Stimulated activated CD8-positive, alpha-beta memory T cell treated with anti-CD3 and anti-CD28 coated beads, Interleukin-15, amount 100 ng/mL, for 48 hours (primary cell): ENCODE data around the gene FAAH.

Experiments used
- DNase-seq, 2 donors: peaks; one replicate each; pipeline ENCODE4 v3.0.0-alpha.2; 2020; ENCODE audit warnings: low read depth in 2 of 2

The FAAH gene

GRCh38 chr1:46449223-46450159 lies 55.4 kb downstream of the FAAH start:
- DNase-seq, result no peak

DNA sequence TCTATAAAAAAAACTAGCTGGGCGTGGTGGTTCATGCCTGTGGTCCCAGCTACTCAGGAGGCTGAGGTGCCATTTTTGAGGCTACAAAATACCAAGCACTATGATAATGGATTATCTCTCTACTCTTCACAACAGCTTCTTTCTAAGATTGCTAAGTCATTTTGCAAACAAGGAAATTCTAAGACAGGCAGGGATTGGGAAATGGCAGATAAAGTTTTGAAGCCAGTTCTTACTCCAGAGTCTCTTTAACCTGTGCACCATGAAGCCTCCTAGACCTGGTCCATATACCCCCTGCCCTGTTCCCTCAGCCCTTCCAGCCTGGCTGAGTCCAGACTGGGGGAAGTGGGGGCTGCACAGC lies 56.0 kb downstream of the FAAH start:
- DNase-seq, result no peak

- no peak for DNase-seq
Observed at GRCh38 chr1:46451948-46452930, 58.1 kb downstream of the FAAH start.

DNA sequence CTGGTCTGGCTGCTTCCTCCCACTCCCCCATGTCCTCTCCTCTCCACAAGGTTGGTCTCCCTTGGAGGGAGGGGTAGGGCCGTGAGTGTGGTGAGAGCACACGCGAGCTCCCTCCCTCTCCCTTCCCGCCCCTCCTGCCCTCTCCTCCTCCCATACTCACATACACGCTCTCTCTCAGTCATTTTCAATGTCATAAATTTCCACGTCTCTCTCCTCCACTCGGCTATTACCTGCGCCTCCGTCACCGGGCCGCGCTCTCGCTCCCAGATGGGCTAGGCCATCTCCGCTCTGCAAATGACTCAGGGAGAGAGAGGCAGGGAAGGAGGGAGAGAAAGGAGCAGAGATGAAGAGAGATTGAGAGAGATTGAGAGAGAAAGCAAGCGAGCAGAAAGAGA lies 58.8 kb downstream of the FAAH start:
- no peak for DNase-seq

DNA sequence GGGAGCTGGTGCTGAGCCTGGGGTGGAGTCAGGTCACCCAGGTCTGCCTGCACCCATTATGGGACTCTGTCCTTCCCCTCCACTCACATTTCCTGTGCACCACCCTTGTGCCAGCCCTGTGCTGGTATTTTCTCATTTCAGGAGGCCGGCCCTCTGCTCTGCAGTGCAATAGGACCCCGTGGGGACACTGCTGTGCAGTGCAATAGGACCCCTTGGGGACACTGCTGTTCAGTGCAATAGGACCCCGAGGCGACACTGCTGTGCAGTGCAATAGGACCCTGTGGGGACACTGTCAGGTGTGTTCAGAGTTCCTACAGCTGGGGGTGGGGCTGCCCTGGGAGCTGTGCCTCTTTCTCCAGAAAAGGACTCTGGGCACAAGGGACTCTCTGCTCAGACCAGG lies 59.3 kb downstream of the FAAH start:
- DNase-seq, result no peak

DNA sequence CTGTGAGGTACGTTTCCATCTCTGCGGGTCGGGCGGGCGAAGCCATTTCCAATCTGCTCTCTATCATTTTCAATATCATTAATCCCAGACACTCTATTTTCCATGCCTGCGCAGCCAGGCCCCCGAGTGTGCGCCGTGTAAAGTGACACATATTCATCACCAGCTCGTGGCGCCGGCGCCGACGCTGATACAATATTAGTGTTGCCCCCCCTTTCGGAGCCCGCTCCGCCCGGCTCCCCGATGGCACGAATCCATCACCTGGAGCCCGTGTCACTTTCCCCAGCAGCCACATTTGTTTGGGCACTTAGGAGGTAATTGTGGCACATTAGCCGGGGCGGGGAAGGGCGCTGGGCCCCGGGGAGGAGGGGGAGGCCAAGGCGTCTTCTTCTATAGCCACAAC lies 61.8 kb downstream of the FAAH start:
- no peak for DNase-seq

- DNase-seq, result no peak
Observed at GRCh38 chr1:46456411-46456963, 62.4 kb downstream of the FAAH start.

- DNase-seq, result no peak
Observed at GRCh38 chr1:46457178-46457577, 63.1 kb downstream of the FAAH start.

- no peak for DNase-seq
Observed at GRCh38 chr1:46458190-46458589, 64.1 kb downstream of the FAAH start.

- DNase-seq, result no peak
Observed at GRCh38 chr1:46458846-46459245, 64.7 kb downstream of the FAAH start.

GRCh38 chr1:46459315-46459714 lies 65.2 kb downstream of the FAAH start:
- no peak for DNase-seq

GRCh38 chr1:46461017-46461808 lies 67.1 kb downstream of the FAAH start:
- DNase-seq, result no peak

DNA sequence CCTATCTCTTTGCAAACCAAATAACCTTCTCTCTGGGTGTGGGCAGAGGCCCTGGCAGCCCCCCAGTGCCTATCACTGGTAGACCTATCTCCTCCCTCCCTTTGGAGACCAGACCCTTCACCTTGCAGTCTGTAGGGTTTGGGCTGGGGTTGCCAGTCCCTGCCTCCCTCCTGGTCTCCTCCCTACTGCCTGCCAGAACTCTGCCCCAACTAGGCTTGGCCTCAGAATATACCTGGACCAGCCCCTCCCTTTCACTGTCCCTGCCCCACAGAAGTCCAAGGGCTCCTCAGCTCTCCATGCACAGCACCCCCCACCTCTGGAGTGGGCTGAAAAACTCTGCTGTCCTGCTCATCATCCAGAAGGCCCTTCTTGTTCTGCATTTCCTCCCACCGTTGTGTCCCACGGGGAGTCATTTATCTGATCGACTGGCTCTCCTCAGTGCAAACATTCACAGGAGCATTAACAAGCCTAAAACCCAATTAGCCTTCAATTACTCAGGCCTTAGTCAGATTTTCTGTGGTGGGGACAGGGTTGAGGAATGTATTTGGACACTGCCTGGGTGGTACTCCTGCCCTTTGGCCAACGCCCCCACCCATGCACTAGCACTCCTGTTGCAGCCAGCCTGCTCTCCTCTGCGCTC lies 67.8 kb downstream of the FAAH start:
- no peak for DNase-seq
